ENCODE results near the gene ALG12.

The ALG12 gene

GRCh38 chr22:49929994-49930575 is 11.8 kb upstream of the ALG12 start:
- Histone ChIP-seq H3K4me3 (ENCODE audit: low read length in 2 of 2) (no peak overlapping the region), H2BK12ac (ENCODE audit: low read length) (peak overlapping the region; percentile 59), H3K18ac (ENCODE audit: low read length) (peak overlapping the region; percentile 44), H4K91ac (ENCODE audit: low read depth, low read length, poor library complexity) (no peak overlapping the region), H3K23ac (ENCODE audit: low read depth, low read length, poor library complexity) (peak overlapping the region; percentile 85), H2AK5ac (ENCODE audit: low read depth, low read length) (peak overlapping the region; percentile 96), H3K27me3 (ENCODE audit: control insufficient read depth in 3 of 3, insufficient read depth in 3 of 3, low read depth in 1 of 3, low read length in 3 of 3) (peaks cover 0 to 12% (median 10%) of the 10 kb centered on the region in 3 experiments), H3K36me3 (replicated peaks in 1 of 2; ENCODE audit: control insufficient read depth in 2 of 2, insufficient read depth in 2 of 2, low read length in 2 of 2) (peaks cover 0 to 3% of the 10 kb centered on the region in 2 donors), H3K4me2 (ENCODE audit: insufficient read depth, low read length, poor library complexity, severe bottlenecking) (no peak overlapping the region), H2BK15ac (ENCODE audit: low read length) (peak overlapping the region; percentile 96), H2BK5ac (ENCODE audit: low read length) (peak overlapping the region; percentile 71), H3K9me3 (replicated peaks in 1 of 2; ENCODE audit: control insufficient read depth in 2 of 2, insufficient read depth in 1 of 2, low read depth in 1 of 2, low read length in 2 of 2) (no peaks in the 10 kb centered on the region), H2BK120ac (ENCODE audit: low read depth, low read length) (no peak overlapping the region), H3K4ac (ENCODE audit: low read length) (no peak overlapping the region), H2AFZ (ENCODE audit: low read length) (peak overlapping the region; percentile 92), H3K79me1 (ENCODE audit: low read depth, low read length) (peaks cover 3% of the 10 kb centered on the region), H4K8ac (ENCODE audit: low read depth, low read length) (no peak overlapping the region), H3K14ac (ENCODE audit: low read length) (peak overlapping the region; percentile 61), H3K4me1 (ENCODE audit: control insufficient read depth in 2 of 2, insufficient read depth in 1 of 2, low read depth in 1 of 2, low read length in 2 of 2) (peaks cover 5 to 7% of the 10 kb centered on the region in 2 donors), H3K9ac (ENCODE audit: low read depth, low read length, poor library complexity) (peak overlapping the region; percentile 72), H3K27ac (replicated peaks; ENCODE audit: low read length) (no peak overlapping the region)
- WGBS, 2 donors (ENCODE audit: extremely low coverage in 2 of 2, insufficient read length in 2 of 2, insufficient replicate concordance in 1 of 2): no CpG with 5 or more reads among the region's 21 CpGs
- no peak for DNase-seq (ENCODE audit: low spot score)

DNA sequence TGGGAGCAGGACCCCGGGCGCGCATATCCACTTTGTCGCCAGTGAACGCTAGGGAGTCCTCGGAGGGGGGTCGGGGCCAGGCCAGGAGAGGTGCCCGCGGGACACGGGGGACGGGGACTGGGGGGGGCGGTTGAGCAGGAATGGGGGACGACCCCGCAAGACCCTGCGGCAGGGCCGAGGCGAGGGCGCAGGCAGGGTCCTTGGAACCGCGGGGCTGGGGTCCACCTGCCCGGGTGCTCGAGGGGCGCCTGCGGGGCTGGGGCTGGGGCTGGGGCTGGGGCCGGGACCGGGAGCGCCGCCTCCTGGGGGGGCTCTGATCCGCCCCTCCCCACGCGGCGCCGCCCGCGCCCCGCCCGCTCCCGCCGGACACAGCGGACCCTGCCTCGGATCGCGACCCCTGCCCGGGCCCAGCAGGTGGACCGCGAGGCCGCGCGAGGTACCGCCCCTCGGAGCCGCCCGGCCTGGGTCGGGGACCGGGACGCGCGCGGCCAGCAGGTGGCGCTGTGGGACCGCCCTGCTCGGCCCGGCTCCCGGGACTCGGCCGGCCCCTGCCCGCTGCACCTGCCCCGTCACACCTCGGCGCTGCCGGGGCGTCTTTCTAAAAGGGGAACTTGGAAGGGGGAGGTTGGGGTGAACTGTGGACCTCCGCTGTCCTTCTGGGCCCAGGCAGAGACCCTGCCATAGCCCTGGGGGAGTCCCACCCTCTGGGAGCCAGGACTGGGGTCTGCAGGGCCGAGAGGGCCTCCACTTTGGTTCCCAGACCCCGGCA is 11.2 kb upstream of the ALG12 start:
- Histone ChIP-seq H3K36me3 (replicated peaks in 1 of 2; ENCODE audit: control insufficient read depth in 2 of 2, insufficient read depth in 2 of 2, low read length in 2 of 2) (peaks cover 0 to 5% of the 10 kb centered on the region in 2 donors), H2AK5ac (ENCODE audit: low read depth, low read length) (peak overlapping the region; percentile 96), H3K9ac (ENCODE audit: low read depth, low read length, poor library complexity) (no peak overlapping the region), H3K27ac (replicated peaks; ENCODE audit: low read length) (no peak overlapping the region), H3K18ac (ENCODE audit: low read length) (peak overlapping the region; percentile 76), H4K91ac (ENCODE audit: low read depth, low read length, poor library complexity) (no peak overlapping the region), H3K4me1 (ENCODE audit: control insufficient read depth in 2 of 2, insufficient read depth in 1 of 2, low read depth in 1 of 2, low read length in 2 of 2) (peaks cover 5 to 7% of the 10 kb centered on the region in 2 donors), H3K14ac (ENCODE audit: low read length) (peak overlapping the region; percentile 47), H2BK5ac (ENCODE audit: low read length) (peak overlapping the region; percentile 71), H2BK12ac (ENCODE audit: low read length) (no peak overlapping the region), H3K4me3 (ENCODE audit: low read length in 2 of 2) (no peak overlapping the region), H2BK15ac (ENCODE audit: low read length) (peak overlapping the region; percentile 96), H3K27me3 (ENCODE audit: control insufficient read depth in 3 of 3, insufficient read depth in 3 of 3, low read depth in 1 of 3, low read length in 3 of 3) (peaks cover 0 to 12% (median 10%) of the 10 kb centered on the region in 3 experiments), H2AFZ (ENCODE audit: low read length) (peak overlapping the region; percentile 92), H3K4me2 (ENCODE audit: insufficient read depth, low read length, poor library complexity, severe bottlenecking) (peak overlapping the region; percentile 25), H3K23ac (ENCODE audit: low read depth, low read length, poor library complexity) (no peak overlapping the region), H3K4ac (ENCODE audit: low read length) (no peak overlapping the region), H3K9me3 (replicated peaks in 1 of 2; ENCODE audit: control insufficient read depth in 2 of 2, insufficient read depth in 1 of 2, low read depth in 1 of 2, low read length in 2 of 2) (no peaks in the 10 kb centered on the region), H4K8ac (ENCODE audit: low read depth, low read length) (peak overlapping the region; percentile 65), H2BK120ac (ENCODE audit: low read depth, low read length) (no peak overlapping the region), H3K79me1 (ENCODE audit: low read depth, low read length) (peaks cover 3% of the 10 kb centered on the region)
- no CpG with 5 or more reads among the region's 75 CpGs for WGBS, 2 donors (ENCODE audit: extremely low coverage in 2 of 2, insufficient read length in 2 of 2, insufficient replicate concordance in 1 of 2)
- DNase-seq (ENCODE audit: low spot score): peak; percentile 69

DNA sequence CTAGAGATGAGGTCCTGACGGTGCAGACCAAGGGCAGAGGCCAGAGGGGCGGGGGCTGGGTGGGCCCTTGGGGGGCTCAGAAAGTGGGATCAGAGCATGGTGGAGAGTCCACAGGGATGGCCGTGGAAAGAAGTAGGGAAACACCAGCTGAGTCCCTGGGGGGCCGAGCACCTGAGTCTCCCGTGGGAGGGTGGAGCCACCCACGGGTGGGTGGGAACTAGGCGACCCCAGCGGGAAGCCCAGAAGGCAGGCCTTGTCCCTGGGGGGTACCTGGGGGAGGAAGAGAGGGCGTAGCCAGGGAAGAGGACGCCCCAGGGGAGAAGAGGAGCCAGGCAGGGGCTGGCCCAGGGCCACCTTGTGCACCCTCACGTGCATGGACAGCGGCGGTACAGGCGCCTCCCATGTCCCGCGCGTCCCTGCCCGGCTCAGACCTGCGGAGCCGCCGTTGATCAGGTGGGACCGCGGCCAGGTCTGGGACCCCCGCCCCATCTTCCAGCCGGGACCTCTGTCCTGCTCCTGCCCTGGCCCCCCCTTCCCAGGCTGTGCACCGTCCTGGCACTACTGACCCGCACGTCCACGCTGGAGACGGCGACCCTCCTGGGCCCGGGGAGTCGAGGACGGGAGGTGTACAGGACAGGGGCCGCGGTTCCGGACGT is 10.4 kb upstream of the ALG12 start:
- no peak for DNase-seq (ENCODE audit: low spot score)
- H3K18ac ChIP-seq (ENCODE audit: low read length): peak overlapping the region; percentile 44
- peaks cover 5 to 6% of the 10 kb centered on the region in 2 donors for H3K36me3 ChIP-seq (replicated peaks in 1 of 2; ENCODE audit: control insufficient read depth in 2 of 2, insufficient read depth in 2 of 2, low read length in 2 of 2)
- no peak overlapping the region for H3K4me3 ChIP-seq (ENCODE audit: low read length in 2 of 2)
- H2BK12ac ChIP-seq (ENCODE audit: low read length): no peak overlapping the region
- no peaks in the 10 kb centered on the region for H3K9me3 ChIP-seq (replicated peaks in 1 of 2; ENCODE audit: control insufficient read depth in 2 of 2, insufficient read depth in 1 of 2, low read depth in 1 of 2, low read length in 2 of 2)
- H2BK120ac ChIP-seq (ENCODE audit: low read depth, low read length): no peak overlapping the region
- no peak overlapping the region for H3K9ac ChIP-seq (ENCODE audit: low read depth, low read length, poor library complexity)
- no peak overlapping the region for H3K27ac ChIP-seq (replicated peaks; ENCODE audit: low read length)
- H2BK15ac ChIP-seq (ENCODE audit: low read length): peak overlapping the region; percentile 75
- H3K79me1 ChIP-seq (ENCODE audit: low read depth, low read length): peaks cover 3% of the 10 kb centered on the region
- no peak overlapping the region for H3K23ac ChIP-seq (ENCODE audit: low read depth, low read length, poor library complexity)
- H3K4me2 ChIP-seq (ENCODE audit: insufficient read depth, low read length, poor library complexity, severe bottlenecking): peak overlapping the region; percentile 25
- peaks cover 0 to 12% (median 10%) of the 10 kb centered on the region in 3 experiments for H3K27me3 ChIP-seq (ENCODE audit: control insufficient read depth in 3 of 3, insufficient read depth in 3 of 3, low read depth in 1 of 3, low read length in 3 of 3)
- H4K91ac ChIP-seq (ENCODE audit: low read depth, low read length, poor library complexity): no peak overlapping the region
- H2BK5ac ChIP-seq (ENCODE audit: low read length): no peak overlapping the region
- WGBS, 2 donors (ENCODE audit: extremely low coverage in 2 of 2, insufficient read length in 2 of 2, insufficient replicate concordance in 1 of 2): no CpG with 5 or more reads among the region's 38 CpGs
- peaks cover 5 to 7% of the 10 kb centered on the region in 2 donors for H3K4me1 ChIP-seq (ENCODE audit: control insufficient read depth in 2 of 2, insufficient read depth in 1 of 2, low read depth in 1 of 2, low read length in 2 of 2)
- peak overlapping the region; percentile 65 for H4K8ac ChIP-seq (ENCODE audit: low read depth, low read length)
- peak overlapping the region; percentile 92 for H2AFZ ChIP-seq (ENCODE audit: low read length)
- H2AK5ac ChIP-seq (ENCODE audit: low read depth, low read length): peak overlapping the region; percentile 90
- peak overlapping the region; percentile 47 for H3K14ac ChIP-seq (ENCODE audit: low read length)
- H3K4ac ChIP-seq (ENCODE audit: low read length): no peak overlapping the region

- Histone ChIP-seq H3K4me2 (ENCODE audit: insufficient read depth, low read length, poor library complexity, severe bottlenecking) (no peak overlapping the region), H2AFZ (ENCODE audit: low read length) (no peak overlapping the region), H3K9ac (ENCODE audit: low read depth, low read length, poor library complexity) (no peak overlapping the region), H3K9me3 (replicated peaks in 1 of 2; ENCODE audit: control insufficient read depth in 2 of 2, insufficient read depth in 1 of 2, low read depth in 1 of 2, low read length in 2 of 2) (no peaks in the 10 kb centered on the region), H3K36me3 (replicated peaks in 1 of 2; ENCODE audit: control insufficient read depth in 2 of 2, insufficient read depth in 2 of 2, low read length in 2 of 2) (peaks cover 5 to 6% of the 10 kb centered on the region in 2 donors), H2BK5ac (ENCODE audit: low read length) (peak overlapping the region; percentile 66), H2BK15ac (ENCODE audit: low read length) (peak overlapping the region; percentile 75), H2AK5ac (ENCODE audit: low read depth, low read length) (peak overlapping the region; percentile 90), H3K14ac (ENCODE audit: low read length) (no peak overlapping the region), H3K23ac (ENCODE audit: low read depth, low read length, poor library complexity) (peak overlapping the region; percentile 80), H2BK12ac (ENCODE audit: low read length) (peak overlapping the region; percentile 41), H3K18ac (ENCODE audit: low read length) (peak overlapping the region; percentile 38), H2BK120ac (ENCODE audit: low read depth, low read length) (no peak overlapping the region), H3K27ac (replicated peaks; ENCODE audit: low read length) (no peak overlapping the region), H3K4ac (ENCODE audit: low read length) (no peak overlapping the region), H4K8ac (ENCODE audit: low read depth, low read length) (peak overlapping the region; percentile 43), H3K79me1 (ENCODE audit: low read depth, low read length) (peaks cover 3% of the 10 kb centered on the region), H3K27me3 (ENCODE audit: control insufficient read depth in 3 of 3, insufficient read depth in 3 of 3, low read depth in 1 of 3, low read length in 3 of 3) (peaks cover 0 to 12% (median 10%) of the 10 kb centered on the region in 3 experiments), H3K4me1 (ENCODE audit: control insufficient read depth in 2 of 2, insufficient read depth in 1 of 2, low read depth in 1 of 2, low read length in 2 of 2) (peaks cover 3 to 5% of the 10 kb centered on the region in 2 donors), H4K91ac (ENCODE audit: low read depth, low read length, poor library complexity) (peak overlapping the region; percentile 3), H3K4me3 (ENCODE audit: low read length in 2 of 2) (no peak overlapping the region)
- no CpG with 5 or more reads among the region's 8 CpGs for WGBS, 2 donors (ENCODE audit: extremely low coverage in 2 of 2, insufficient read length in 2 of 2, insufficient replicate concordance in 1 of 2)
- DNase-seq (ENCODE audit: low spot score): no peak
Observed at GRCh38 chr22:49928185-49928495, 9.9 kb upstream of the ALG12 start.
